HG02981 (cell line): ENCODE data around the gene IKZF4.
"Not testable (repeated sequence)": the region's sequence is repeated elsewhere in the genome, so short reads cannot be mapped to it uniquely, and the experiment has no call there.

Experiments
- ATAC-seq: cut with Tn5 transposase; IDR thresholded peaks from one replicate; pipeline ENCODE4 v1.9.1; 2021; ENCODE audit warnings: mild to moderate bottlenecking, moderate library complexity; ENCODE audit not compliant: unreplicated experiment

IKZF4 gene

GRCh38 chr12:55997535-55997859, 23.3 kb upstream of the IKZF4 start:
- ATAC-seq, result no peak

- ATAC-seq, result not testable (repeated sequence)
Measured at GRCh38 chr12:55999522-55999921, 21.3 kb upstream of the IKZF4 start.

- not testable (repeated sequence) for ATAC-seq
Measured at GRCh38 chr12:55999999-56000540, 20.8 kb upstream of the IKZF4 start.

GRCh38 chr12:56001487-56002100, 19.2 kb upstream of the IKZF4 start:
- no peak for ATAC-seq

GRCh38 chr12:56003376-56003775, 17.5 kb upstream of the IKZF4 start:
- ATAC-seq, result not testable (repeated sequence)

GRCh38 chr12:56004211-56004610, 16.6 kb upstream of the IKZF4 start:
- no peak for ATAC-seq

- ATAC-seq, result peak; percentile 31
Measured at GRCh38 chr12:56007564-56008559, 13.0 kb upstream of the IKZF4 start.

- ATAC-seq, result no peak
Measured at GRCh38 chr12:56010111-56010570, 10.7 kb upstream of the IKZF4 start.

GRCh38 chr12:56011509-56012090, 9.2 kb upstream of the IKZF4 start:
- ATAC-seq, result no peak

GRCh38 chr12:56013482-56013881, 7.4 kb upstream of the IKZF4 start:
- ATAC-seq, result no peak

- no peak for ATAC-seq
Measured at GRCh38 chr12:56014205-56014604, 6.6 kb upstream of the IKZF4 start.

GRCh38 chr12:56017181-56017580, 3.7 kb upstream of the IKZF4 start:
- ATAC-seq, result no peak

GRCh38 chr12:56018356-56018755, 2.5 kb upstream of the IKZF4 start:
- ATAC-seq, result no peak

- no peak for ATAC-seq
Measured at GRCh38 chr12:56021889-56022497, 1.1 kb downstream of the IKZF4 start.

- ATAC-seq, result no peak
Measured at GRCh38 chr12:56028511-56029165, 7.8 kb downstream of the IKZF4 start.

GRCh38 chr12:56029166-56029519, 8.3 kb downstream of the IKZF4 start:
- no peak for ATAC-seq

- no peak for ATAC-seq
Measured at GRCh38 chr12:56029666-56030293, 8.9 kb downstream of the IKZF4 start.

- ATAC-seq, result no peak
Measured at GRCh38 chr12:56031987-56032386, 11.1 kb downstream of the IKZF4 start.

GRCh38 chr12:56034586-56035332, 13.9 kb downstream of the IKZF4 start:
- no peak for ATAC-seq
